ENCODE results near the gene TECRL.

TECRL gene

DNA sequence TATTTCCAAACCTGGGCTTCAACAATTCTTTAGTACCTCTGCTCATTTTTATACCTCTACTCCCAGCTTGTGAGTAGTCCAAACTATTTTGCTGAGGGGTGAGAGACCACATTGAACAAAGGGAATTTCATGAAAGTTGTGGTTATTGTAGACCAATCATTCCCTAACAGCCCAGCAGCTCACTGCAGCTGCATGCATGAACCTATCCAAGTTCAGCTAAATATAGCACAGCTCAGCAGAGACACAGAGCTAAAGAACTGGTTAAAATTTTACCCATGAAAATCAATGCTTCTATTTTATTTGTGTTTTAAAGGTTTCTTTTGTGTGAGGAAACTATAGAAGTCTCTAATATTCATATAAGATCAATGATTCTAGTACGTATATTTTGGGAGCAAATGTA is 82.7 kb downstream of the TECRL start:
- FAIRE-seq = no peak

DNA sequence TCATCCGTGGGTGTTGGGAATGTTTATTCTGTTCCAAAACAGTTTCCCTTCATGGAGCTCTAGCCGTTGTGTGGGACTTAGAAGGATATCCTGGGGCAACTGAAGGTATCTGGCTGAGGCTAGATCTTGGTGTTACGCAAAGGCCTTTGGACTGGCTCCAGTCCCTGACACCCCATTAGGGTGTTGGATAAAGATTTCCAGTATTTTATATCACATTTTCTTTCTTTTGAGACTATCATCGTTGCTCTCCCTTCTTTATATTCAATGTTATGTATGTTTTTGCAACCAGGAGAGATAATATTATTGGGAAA is 103.0 kb downstream of the TECRL start:
- FAIRE-seq = no peak

DNA sequence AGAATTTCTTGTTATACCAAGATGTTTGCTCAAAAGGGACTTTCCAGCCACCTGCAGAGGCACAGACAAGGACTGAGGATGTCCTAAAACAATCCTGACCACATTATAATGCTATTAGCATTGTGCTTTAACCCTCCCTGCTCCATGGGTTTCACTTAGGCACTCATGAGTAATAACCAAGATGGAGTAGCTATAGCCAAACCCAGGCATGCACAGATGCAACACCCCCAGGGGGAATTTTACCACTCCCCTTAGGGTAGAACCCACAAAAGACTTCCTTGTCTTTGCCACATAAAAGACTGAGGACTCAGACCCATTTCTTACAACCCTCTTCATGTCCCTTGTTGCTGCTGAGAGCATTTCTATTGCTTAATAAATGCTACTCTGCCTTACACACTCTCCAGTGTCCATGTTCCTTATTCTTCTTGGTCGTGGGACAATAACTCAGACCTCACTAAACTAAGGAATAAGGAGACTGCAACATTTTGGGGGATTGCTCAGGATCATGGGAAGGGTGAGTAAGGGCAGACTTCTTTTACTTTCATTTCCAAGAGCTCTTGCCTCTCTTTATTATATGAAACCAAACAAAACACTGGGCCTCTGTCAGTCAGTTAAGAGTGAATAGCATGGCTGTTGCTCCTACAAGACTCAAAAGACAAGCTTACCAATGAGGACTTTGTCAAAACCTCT is 103.5 kb downstream of the TECRL start:
- no peak for FAIRE-seq

DNA sequence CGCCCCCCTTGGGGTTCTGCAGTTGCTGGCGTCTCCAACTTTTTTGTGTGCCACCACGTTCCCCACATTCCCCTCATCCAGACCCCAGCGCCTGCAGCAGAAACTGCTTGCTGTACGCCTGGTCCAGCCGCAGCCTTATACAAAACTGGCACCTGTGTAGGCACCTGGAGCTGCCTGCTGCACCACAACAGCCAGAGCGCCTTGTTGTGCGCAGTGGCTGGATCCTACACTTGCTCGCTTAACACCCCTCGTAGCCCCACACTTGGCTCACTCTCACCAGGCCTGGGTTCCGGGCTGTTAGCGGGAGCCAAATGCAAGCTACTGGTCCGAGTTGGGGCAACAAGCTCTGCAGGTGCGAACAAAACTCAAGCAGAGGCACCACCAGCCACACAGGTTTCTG is 136.8 kb downstream of the TECRL start:
- no peak for FAIRE-seq

DNA sequence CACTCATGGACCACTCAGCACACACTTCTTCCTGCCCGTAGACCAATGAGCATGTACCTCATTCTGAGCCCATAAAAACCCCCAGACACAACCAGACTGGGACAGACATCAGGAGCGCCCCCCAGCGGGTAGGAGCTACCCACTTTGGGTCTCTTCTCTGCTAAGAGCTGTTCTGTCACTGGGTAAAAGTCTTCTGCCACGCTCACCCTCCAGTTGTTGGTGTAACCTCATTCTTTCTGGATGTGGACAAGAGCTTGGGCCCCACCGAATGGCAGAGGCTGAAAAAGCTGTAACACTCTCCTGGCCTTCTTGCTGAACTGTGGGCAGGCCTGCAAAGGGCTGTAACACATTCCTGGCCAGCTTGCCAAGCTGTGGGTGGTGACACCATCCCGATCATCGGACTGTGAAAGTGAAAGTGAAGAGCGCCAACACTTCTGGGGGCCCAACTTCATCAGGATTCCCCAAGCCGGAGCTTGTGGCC is 137.6 kb downstream of the TECRL start:
- FAIRE-seq = no peak

DNA sequence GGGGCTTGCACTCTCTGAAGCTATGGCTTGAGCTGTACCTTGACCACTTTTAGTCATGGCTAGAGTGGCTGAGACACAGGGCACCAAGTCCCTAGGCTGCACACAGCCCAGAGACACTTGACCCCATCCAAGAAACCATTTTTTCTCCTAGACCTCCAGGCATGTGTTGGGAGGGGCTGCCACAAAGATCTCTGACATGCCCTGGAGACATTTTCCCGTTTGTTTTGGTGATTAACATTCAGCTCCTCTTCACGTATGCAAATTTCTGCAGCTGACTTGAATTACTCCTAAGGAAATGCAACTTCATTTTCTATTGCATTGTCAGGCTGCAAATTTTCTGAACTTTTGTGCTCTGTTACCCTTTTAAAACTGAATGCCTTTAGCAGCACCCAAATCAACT is 142.6 kb downstream of the TECRL start:
- FAIRE-seq = no peak

DNA sequence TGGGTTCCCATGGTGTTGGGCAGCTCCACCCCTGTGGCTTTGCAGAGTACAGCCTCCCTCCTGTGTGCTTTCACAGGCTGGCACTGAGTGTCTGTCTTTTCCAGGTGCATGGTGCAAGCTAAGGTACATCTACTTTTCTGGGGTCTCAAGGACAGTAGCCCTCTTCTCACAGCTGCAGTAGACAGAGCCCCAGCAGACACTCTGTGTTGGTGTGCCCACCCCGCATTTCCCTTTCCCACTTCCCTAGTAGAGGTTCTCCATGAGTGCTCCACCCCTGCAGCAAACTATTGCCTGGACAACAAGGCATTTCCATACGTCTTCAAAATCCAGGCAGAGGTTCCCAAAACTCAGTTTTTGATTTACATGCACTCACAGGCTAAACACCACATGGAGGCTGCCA is 143.0 kb downstream of the TECRL start:
- FAIRE-seq = no peak

DNA sequence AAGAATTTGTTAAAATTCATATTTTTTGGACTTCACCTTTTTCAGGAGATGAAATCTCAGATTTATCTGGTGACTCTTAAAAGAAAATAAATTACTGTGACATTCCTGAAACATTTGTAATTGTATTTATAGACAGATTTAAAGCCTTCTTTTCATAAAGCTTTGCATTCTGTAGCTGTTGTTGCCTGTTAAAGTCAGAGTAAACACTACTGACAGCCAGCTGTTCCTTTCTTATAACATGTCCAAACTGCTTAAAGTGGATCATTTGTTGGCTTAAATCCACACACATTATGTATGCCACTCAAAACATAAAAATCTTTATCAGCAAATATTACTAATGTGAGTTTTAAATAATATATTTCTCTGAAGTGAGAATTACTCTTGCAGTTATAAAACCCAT is 157.5 kb downstream of the TECRL start:
- FAIRE-seq = no peak

DNA sequence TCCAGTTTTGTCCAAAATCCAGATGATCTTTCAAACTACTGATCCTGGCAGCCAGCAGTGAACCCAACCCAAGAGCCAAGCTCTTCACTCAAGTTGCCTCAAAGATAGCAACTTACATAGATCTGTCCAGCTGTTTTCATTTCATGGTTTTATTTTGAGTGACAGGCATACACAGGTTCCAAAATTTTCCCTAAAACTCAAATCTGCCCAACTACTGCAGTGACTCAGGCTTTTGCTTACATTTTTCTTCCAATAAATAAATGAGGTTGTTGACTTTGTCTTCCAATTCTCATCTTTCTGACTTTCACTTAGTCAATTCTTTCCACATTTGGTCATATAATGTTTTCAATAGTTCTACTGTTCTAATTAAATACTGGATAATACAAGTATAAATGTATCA is 158.8 kb downstream of the TECRL start:
- no peak for FAIRE-seq

DNA sequence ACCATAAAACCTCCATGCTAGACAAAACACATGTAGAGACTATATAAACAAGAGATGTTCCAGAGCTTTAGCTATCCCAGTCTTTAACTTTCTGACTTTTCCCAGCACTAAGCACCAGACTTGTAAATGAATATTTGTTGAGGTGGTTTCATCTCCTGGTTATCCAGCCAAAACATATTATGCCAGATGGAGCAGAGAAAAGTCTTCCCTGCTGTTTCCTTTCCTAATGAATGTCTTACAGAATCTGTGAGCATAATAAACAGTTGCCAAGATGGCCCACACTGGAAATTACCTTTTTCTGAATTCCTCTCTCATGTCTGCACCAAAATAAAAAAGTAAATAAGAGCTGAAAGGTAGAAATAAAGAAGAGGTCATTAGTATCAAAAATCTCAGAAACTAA is 159.2 kb downstream of the TECRL start:
- no peak for FAIRE-seq

DNA sequence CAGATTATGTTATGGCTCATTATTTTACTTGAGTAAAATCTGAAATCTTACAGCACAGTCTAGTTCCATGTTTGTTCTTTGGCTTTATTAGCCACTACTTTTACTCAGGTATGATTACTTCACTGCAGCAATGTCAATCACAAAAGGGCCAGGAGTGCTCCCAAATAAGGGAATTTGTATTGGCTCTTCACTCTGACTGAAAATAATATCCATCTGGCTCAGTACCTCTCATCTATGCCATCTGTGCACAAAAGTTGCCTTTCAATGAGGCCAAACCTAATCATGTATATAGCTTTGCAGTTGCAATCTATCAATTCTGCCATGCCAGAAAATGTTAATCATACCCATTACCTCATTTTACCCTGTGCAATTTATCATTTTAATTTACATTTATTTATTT is 161.1 kb downstream of the TECRL start:
- no peak for FAIRE-seq

DNA sequence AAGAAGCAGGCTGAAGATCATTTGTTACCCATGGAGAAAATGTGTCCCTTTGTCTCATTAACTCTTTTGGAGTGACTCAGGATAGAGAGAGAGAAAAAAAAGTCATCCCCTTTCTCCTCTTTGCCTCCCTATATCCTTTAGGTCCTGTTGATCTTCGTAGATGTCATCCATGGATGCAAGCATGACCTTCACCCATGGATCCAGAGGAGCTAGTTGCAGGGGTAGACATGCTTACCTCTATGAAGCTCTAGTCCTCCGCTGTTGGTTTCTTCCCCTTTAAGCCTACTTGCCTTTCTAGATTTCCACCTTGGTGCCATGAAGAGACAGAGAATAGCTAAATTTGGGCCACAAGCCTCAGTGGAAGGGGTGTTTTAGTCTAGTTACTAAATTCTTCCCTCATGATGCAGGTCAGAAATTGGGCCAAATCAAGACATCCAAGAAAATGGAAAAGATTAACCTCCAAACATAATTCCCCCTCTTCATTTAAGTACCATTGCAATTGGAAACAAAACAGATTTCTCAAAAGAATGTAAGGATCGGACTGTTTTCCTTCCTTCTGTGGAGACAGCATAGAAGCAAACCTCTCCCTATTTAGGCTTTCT is 178.4 kb downstream of the TECRL start:
- FAIRE-seq = no peak

Measured in G401.6 (cell line).